ENCODE measurements around the gene LHFPL3. TPM values are rescaled to one million over a fixed set of nuclear protein-coding genes. Genes with fewer than 3 reads are reported as not detected.

Gene LHFPL3
- total and polyA plus RNA-seq, 2 donors = 0.26 TPM; not detected in 1

DNA sequence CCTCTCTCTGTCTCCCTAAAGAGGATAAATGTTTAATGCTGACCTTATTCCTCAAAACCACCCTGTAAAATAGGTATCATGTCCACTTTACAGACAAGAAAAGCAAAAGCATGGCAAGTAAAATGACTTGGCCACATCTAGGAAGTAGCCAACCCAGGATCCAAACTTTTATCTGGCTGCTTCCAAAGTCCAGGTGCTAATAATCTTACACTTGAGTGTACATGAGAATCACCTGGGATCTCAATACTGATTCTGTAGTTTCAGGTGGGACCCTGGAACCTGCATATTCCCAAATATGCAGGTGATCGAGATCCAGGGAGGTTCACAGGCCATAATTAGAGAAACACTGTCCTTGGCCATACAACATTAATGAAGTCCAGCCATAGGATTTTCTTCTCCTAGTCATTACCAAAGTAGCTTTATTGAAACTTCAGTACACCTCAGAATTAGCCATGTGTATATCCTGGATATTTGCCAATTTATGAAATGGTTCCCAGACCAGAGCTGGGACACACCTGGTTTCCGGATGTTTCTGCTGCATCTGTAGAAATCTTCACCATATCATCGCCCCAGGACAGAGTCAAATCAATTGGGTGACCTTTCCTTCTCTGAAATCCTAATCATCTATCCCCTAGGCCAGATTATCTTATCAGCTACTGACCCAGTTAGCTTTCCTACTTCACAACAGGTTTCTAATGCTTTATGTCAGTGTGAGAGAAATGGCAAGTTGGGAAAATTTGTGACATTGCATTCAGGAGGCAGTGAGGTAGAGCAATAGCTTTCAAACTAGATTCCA, 566.5 kb downstream of the LHFPL3 start:
- no peak overlapping the region for H3K4me3 ChIP-seq (ENCODE audit: low read depth, low read length)
- DNase-seq (ENCODE audit: extremely low spot score) = no peak
- H3K4me1 ChIP-seq (ENCODE audit: insufficient read depth) = no peaks in the 10 kb centered on the region
- no peaks in the 10 kb centered on the region for H3K36me3 ChIP-seq (ENCODE audit: insufficient read depth)
- WGBS = 91% methylated on average over 3 of the region's 3 CpGs
- no peak overlapping the region for H3K27ac ChIP-seq (ENCODE audit: low read depth)

DNA sequence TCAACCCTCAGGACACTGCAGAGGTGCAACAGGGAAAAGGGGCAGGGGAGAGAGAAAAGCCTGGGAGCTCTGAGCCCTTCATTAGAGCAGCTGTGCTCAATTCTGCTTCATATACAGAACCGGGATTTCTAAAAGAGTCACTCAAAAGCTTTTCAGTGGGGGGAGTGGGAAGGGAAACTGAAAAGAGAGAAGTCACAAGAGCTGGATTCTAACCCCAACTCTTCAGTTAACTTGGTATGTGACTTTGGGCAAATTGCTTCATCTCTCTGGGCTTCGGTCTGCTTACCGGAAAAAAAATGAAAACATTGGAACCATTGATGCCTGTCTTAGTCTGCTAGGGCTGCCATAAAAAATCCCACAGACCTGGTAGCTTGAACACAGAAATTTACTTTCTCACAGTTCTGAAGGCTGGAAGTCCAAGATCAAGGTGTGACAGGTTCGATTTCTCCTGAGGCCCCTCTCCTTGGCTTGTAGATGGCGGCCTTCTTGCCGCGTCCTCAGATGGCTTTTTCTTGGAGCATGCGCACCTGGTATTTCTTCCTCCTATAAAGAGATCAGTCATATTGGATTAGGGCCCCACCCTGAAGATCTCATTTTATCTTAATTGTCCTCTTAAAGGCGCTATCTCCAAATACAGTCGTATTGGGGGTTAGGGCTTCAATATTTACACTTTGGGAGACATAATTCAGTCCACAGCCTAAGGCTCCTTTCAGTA, 567.3 kb downstream of the LHFPL3 start:
- Histone ChIP-seq H3K27ac (ENCODE audit: low read depth) (no peak overlapping the region), H3K4me1 (ENCODE audit: insufficient read depth) (no peaks in the 10 kb centered on the region), H3K36me3 (ENCODE audit: insufficient read depth) (no peaks in the 10 kb centered on the region), H3K4me3 (ENCODE audit: low read depth, low read length) (no peak overlapping the region)
- whole genome bisulfite sequencing = 89% methylated on average over 10 of the region's 10 CpGs
- no peak for DNase-seq (ENCODE audit: extremely low spot score)

DNA sequence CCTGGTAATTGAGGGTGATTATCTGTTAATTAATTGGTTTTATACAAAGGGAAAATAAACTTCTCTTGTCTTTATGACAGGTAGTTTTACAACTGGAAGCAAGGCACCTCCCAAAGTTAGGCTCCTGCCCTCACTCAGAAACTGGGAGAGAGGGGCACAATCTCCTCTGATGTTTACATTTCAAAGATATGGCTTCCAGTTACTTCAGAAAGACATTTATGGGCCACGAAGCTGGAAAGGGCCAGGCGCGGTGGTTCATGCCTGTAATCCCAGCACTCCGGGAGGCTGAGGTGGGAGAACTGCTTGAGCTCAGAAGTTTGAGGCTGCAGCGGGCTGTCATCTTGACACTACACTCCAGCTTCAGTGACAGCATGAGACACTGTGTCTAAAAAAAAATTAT, 570.0 kb downstream of the LHFPL3 start:
- Histone ChIP-seq H3K27ac (ENCODE audit: low read depth) (no peak overlapping the region), H3K4me3 (ENCODE audit: low read depth, low read length) (no peak overlapping the region), H3K36me3 (ENCODE audit: insufficient read depth) (no peaks in the 10 kb centered on the region), H3K4me1 (ENCODE audit: insufficient read depth) (no peaks in the 10 kb centered on the region)
- no peak for DNase-seq (ENCODE audit: extremely low spot score)
- 40% methylated on average over 5 of the region's 5 CpGs for WGBS

DNA sequence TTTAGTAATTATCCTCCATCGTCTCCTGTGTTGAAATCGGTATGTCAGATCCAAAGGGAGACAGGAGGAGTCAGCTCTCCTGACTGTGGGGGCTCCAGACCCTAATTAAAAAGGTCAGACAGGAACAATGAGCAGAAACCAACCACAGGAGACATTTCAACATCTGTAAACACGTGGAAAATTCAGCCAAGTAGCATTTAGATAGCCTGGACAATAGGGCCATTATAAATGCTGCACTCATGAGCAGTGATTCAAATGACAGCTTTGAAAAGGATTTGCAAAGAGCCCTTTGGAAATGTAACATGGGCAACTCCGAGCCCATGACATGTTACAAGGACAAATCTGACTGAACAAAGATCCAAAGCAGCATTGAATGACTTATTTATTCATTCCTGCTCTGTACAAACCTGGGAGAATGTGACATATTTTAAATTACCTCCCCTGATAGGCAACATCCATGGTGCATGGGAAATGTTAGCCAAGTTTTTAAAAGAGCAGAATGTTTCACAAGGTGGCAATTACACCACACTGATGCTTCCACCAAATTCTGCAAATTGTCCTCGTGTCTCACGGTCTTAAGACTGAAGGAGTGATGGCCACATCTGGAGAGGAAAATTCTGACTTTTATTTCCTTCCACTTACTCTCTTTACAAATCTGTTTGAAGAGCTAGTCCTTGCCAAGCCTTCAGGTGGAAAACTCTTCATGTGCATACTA, 572.3 kb downstream of the LHFPL3 start:
- Histone ChIP-seq H3K4me3 (ENCODE audit: low read depth, low read length) (no peak overlapping the region), H3K27ac (ENCODE audit: low read depth) (no peak overlapping the region), H3K4me1 (ENCODE audit: insufficient read depth) (no peaks in the 10 kb centered on the region), H3K36me3 (ENCODE audit: insufficient read depth) (no peaks in the 10 kb centered on the region)
- WGBS = 65% methylated on average over 6 of the region's 6 CpGs
- no peak for DNase-seq (ENCODE audit: extremely low spot score)

DNA sequence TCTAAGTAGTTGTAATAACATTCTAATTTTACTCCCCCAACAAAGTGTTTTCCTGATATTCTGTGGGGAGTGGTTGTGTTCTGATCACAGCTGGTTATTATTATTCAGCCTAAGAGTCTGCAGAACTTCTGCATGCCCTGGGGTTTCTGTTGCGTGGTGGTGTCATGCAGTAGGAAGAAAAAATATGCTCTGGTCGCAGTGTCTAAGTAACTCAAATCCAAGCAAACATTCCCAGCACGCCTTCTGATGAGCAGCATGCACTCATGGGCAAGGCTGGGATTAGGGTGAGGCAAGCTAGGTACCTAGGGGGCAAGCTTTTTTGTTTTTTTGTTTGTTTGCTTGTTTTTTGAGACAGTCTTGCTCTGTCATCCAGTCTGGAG, 572.8 kb downstream of the LHFPL3 start:
- H3K4me1 ChIP-seq (ENCODE audit: insufficient read depth) = no peaks in the 10 kb centered on the region
- 80% methylated on average over 3 of the region's 3 CpGs for WGBS
- no peak overlapping the region for H3K4me3 ChIP-seq (ENCODE audit: low read depth, low read length)
- H3K27ac ChIP-seq (ENCODE audit: low read depth) = no peak overlapping the region
- no peaks in the 10 kb centered on the region for H3K36me3 ChIP-seq (ENCODE audit: insufficient read depth)
- no peak for DNase-seq (ENCODE audit: extremely low spot score)

- no peaks in the 10 kb centered on the region for H3K36me3 ChIP-seq (ENCODE audit: insufficient read depth)
- no peak overlapping the region for H3K4me3 ChIP-seq (ENCODE audit: low read depth, low read length)
- no peak for DNase-seq (ENCODE audit: extremely low spot score)
- WGBS = 97% methylated on average over 6 of the region's 6 CpGs
- no peak overlapping the region for H3K27ac ChIP-seq (ENCODE audit: low read depth)
- H3K4me1 ChIP-seq (ENCODE audit: insufficient read depth) = no peaks in the 10 kb centered on the region
Observed at GRCh38 chr7:104902183-104902582, 573.8 kb downstream of the LHFPL3 start.

DNA sequence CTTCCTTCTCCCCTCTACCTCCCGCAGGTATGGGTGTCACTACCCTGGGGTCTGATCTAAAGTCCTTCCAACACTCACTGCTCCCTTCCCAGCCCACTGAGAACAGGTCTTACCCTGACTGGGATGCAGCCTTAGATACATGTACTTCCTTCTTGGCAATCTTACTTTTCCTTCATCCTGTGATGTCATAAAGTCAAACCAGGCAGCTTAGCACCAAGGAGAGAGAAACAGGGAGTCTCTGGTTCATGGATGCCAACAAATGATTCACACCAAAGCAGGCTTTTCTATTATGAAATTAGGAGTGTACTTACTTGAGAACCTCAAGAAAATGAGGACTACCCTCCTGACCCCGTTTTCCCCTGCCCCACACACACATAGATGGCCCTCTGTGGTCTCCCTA, 574.6 kb downstream of the LHFPL3 start:
- H3K4me1 ChIP-seq (ENCODE audit: insufficient read depth) = no peaks in the 10 kb centered on the region
- no peak for DNase-seq (ENCODE audit: extremely low spot score)
- H3K36me3 ChIP-seq (ENCODE audit: insufficient read depth) = no peaks in the 10 kb centered on the region
- H3K27ac ChIP-seq (ENCODE audit: low read depth) = no peak overlapping the region
- WGBS = 94% methylated on average over 2 of the region's 2 CpGs
- no peak overlapping the region for H3K4me3 ChIP-seq (ENCODE audit: low read depth, low read length)

DNA sequence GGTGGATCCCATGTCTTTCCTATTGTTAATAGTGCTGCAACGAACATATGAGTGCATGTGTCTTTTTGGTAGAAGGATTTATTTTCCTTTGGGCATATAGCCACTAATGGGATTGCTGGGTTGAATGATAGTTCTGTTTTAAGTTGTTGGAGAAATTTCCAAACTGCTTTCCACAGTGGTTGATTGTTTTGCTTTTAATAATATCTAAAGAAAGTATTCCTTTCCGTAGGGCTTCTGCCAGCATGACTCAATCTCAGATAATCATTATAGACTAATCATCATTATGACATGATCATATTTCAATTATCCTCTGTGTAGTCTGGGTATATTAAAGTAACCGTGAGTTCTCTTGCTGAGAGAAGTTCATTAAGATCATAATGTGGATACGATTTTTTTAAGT, 575.4 kb downstream of the LHFPL3 start:
- no peaks in the 10 kb centered on the region for H3K4me1 ChIP-seq (ENCODE audit: insufficient read depth)
- WGBS = 73% methylated on average over 4 of the region's 4 CpGs

GRCh38 chr7:104906032-104906431, 577.6 kb downstream of the LHFPL3 start:
- no peak for DNase-seq (ENCODE audit: extremely low spot score)
- H3K36me3 ChIP-seq (ENCODE audit: insufficient read depth) = no peaks in the 10 kb centered on the region
- 88% methylated on average over 7 of the region's 7 CpGs for WGBS
- no peak overlapping the region for H3K4me3 ChIP-seq (ENCODE audit: low read depth, low read length)
- no peaks in the 10 kb centered on the region for H3K4me1 ChIP-seq (ENCODE audit: insufficient read depth)
- no peak overlapping the region for H3K27ac ChIP-seq (ENCODE audit: low read depth)

More for the DNA sequence above, 575.4 kb downstream of the LHFPL3 start:
- Histone ChIP-seq H3K27ac (ENCODE audit: low read depth) (no peak overlapping the region), H3K36me3 (ENCODE audit: insufficient read depth) (no peaks in the 10 kb centered on the region), H3K4me3 (ENCODE audit: low read depth, low read length) (no peak overlapping the region)
- no peak for DNase-seq (ENCODE audit: extremely low spot score)

DNA sequence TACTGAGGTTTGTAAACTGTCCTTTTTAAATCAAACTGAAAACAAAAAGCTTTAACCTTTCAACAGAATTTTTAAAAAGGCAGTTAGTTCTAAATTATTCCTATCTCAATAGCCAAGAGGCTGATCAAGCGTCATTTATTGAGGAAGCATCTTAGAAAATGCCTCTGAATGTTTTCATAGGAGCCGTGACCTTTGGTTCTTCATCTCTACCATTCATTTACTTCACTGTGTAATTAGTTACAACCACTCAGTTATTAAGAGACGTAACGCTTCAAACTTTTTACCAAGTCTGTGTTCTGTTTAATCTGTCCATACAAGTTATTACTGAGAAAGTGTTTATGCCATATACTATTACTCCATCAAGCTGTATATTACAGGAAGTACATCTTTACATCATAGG, 578.2 kb downstream of the LHFPL3 start:
- Histone ChIP-seq H3K4me3 (ENCODE audit: low read depth, low read length) (no peak overlapping the region), H3K36me3 (ENCODE audit: insufficient read depth) (no peaks in the 10 kb centered on the region), H3K4me1 (ENCODE audit: insufficient read depth) (no peaks in the 10 kb centered on the region), H3K27ac (ENCODE audit: low read depth) (no peak overlapping the region)
- no peak for DNase-seq (ENCODE audit: extremely low spot score)
- WGBS = 82% methylated on average over 4 of the region's 4 CpGs

- Histone ChIP-seq H3K4me3 (ENCODE audit: low read depth, low read length) (no peak overlapping the region), H3K36me3 (ENCODE audit: insufficient read depth) (no peaks in the 10 kb centered on the region), H3K27ac (ENCODE audit: low read depth) (no peak overlapping the region), H3K4me1 (ENCODE audit: insufficient read depth) (no peaks in the 10 kb centered on the region)
- no peak for DNase-seq (ENCODE audit: extremely low spot score)
- 83% methylated on average over 2 of the region's 2 CpGs for WGBS
Observed at GRCh38 chr7:104908636-104909035, 580.2 kb downstream of the LHFPL3 start.

DNA sequence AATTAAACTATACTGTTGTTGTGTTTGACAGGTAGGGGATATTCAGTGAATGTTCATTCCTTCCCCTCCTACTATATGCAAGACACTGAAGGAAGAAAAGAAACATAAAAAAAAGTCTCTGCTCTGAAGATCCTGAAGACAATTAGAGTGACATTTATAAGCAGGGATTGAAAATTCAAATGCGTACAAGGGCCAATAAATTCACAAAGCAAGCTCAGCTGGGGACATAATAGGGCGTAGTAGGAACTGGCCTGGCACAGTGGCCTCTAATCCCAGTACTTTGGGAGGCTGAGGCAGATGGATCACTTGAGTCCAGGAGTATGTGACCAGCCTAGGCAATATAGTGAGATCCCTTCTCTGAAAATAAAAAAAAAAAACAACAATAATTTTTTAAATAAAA, 580.7 kb downstream of the LHFPL3 start:
- 78% methylated on average over 2 of the region's 2 CpGs for whole genome bisulfite sequencing
- no peak overlapping the region for H3K27ac ChIP-seq (ENCODE audit: low read depth)
- H3K4me3 ChIP-seq (ENCODE audit: low read depth, low read length) = no peak overlapping the region
- no peaks in the 10 kb centered on the region for H3K4me1 ChIP-seq (ENCODE audit: insufficient read depth)
- no peak for DNase-seq (ENCODE audit: extremely low spot score)
- no peaks in the 10 kb centered on the region for H3K36me3 ChIP-seq (ENCODE audit: insufficient read depth)

DNA sequence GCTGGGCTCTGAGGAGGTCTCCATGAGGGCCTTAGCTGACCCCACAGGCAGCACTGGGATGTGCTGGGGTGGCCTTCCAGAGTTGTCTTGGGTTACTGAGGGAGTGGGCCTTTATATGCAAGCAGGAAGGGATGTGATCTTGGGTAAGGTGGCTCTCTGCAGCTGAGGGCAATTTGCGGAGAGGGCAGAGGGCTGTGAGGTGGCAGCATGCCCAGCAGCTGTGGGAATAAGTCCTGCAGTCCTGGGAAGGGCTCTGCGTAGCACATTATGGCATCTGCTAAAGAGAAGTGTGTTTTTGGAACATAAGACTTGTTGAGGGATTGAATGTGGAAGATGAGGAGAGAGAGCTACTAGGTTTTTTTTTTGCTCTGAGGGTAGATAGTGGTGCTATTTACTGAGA, 586.0 kb downstream of the LHFPL3 start:
- no peaks in the 10 kb centered on the region for H3K36me3 ChIP-seq (ENCODE audit: insufficient read depth)
- WGBS = 83% methylated on average over 2 of the region's 2 CpGs

DNA sequence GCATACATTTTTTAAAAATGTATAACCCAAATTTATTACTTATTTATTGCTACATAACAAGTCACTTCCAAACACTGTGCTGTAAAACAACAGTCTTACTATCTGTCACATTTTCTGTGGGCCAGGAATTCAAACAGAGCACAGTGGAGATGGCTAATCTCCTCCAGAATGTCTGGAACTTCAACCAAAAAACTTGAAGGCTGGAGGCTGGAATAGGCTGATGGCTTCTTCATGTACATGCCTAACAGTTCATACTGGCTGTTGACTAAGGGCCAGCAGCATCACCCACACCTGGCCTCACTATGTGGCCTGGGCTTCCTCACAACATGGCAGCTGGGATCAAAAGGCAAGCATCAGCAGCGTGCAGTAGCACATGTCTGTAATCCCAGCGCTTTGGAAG, 593.2 kb downstream of the LHFPL3 start:
- 94% methylated on average over 2 of the region's 2 CpGs for WGBS
- Histone ChIP-seq H3K4me3 (ENCODE audit: low read depth, low read length) (no peak overlapping the region), H3K36me3 (ENCODE audit: insufficient read depth) (no peaks in the 10 kb centered on the region), H3K4me1 (ENCODE audit: insufficient read depth) (no peaks in the 10 kb centered on the region), H3K27ac (ENCODE audit: low read depth) (no peak overlapping the region)
- no peak for DNase-seq (ENCODE audit: extremely low spot score)

More for the DNA sequence above, 586.0 kb downstream of the LHFPL3 start:
- Histone ChIP-seq H3K27ac (ENCODE audit: low read depth) (no peak overlapping the region), H3K4me3 (ENCODE audit: low read depth, low read length) (no peak overlapping the region), H3K4me1 (ENCODE audit: insufficient read depth) (no peaks in the 10 kb centered on the region)
- no peak for DNase-seq (ENCODE audit: extremely low spot score)
